Kidney capillary endothelial cell (primary cell): ENCODE measurements around the gene SLC35F3.

Source experiments
- DNase-seq: peaks from one replicate; pipeline ENCODE4 v3.0.0-alpha.2; 2018; ENCODE audit warnings: low spot score

SLC35F3 gene

DNA sequence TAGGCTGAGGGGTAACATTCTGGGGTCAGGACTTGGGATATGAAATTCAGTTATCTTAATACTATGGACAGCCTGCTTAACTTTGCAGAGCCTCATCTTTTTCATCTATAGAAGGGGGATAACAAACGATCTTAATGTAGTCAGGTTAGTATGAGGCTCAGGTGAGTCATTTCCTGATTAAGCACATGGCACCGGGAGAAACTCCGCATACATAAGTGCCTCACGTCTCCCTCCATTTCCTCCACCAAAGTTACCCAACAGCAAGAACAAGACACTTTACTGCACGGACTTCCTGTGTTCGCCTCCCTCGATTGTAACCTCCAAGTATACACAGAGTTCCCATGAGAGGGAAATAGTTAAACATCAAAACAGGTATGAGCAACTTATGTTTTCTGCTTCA lies 356.1 kb downstream of the SLC35F3 start:
- peak; percentile 49 for DNase-seq

DNA sequence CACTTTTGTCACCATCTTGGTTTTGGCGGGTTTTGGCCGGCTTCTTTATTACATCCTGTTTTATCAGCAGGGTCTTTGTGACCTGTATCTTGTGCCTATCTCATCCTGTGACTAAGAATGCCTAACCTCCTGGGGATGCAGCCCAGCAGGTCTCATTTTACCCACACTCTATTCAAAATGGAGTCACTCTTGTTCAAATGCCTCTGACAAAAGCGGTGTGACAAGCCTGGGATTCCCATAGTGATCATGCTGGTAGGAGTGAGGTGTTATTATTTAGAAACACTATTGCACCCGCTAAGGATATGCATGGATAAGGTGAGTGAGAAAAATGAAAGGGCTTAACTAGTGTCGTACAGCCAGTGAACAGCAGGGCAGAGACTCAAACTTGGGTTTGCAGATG lies 357.1 kb downstream of the SLC35F3 start:
- no peak for DNase-seq

DNA sequence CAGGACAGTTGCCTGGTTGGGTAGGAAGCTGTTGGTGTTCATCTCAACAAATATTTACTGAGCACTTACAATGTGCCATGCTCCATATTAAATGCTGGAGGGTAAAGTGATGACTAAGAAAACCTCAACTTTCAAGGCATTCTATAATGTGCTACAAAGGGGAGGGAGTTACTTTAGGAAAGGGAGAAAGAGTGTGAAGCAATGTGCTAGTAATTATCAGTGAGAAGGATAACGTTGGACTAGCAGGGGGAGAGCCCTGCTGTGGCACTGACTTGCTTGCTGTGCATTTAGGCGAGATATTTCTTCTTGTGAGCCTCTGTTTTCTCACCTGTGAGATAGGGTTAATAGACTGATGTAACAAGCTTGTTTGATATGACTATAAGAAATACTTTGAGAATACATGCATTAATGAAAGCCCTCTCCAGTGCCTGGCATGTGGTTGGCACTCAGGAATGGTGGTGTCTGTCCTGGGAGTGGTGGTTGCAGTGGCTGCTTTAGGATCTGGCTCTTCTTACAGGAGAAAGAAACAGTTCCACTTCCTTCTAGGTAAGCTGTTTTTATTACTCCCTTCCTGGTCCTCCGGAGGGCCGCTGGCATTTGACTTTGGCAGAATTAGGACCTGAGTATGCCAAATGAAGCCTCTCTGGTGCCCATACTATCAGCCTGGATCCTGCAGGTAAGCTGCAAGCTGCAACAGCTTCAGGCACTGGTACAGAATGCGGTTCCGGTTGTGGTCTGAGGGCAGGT lies 357.7 kb downstream of the SLC35F3 start:
- DNase-seq: no peak

DNA sequence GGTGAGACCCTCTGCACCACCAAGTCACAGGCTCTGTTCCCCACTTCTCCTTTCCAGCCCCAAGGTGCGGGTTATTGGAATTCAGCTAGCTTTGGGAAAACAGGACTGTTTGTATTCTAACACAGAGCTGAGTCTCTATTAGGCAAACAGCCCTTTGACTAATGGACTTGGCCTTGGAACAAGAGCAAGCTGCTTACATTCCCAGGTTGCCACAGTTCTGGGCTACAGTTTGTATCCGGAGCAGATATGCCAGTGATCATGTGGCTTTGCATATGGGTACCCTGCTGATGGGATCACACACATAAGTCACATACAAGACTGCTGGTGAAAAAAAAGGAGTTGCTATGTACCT lies 358.3 kb downstream of the SLC35F3 start:
- no peak for DNase-seq

DNA sequence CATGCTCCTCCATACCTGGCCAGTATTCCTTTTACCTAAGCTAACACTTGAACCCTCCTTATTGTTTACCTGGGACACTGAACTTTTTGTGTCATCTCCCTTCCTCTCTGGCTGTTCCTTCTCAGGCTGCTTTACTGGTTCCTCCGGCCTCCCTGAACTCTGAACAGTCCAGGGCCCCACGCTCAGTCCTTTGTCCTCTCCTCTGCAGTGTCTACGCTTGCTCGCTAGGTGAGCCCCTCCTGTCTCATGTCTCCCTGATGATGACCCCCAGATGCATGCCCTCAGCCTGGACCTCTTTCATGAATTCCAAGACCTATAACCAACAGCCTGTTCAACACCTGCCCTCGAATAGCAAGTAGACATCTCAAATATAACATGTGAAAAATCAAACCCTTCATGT lies 360.4 kb downstream of the SLC35F3 start:
- DNase-seq: no peak

DNA sequence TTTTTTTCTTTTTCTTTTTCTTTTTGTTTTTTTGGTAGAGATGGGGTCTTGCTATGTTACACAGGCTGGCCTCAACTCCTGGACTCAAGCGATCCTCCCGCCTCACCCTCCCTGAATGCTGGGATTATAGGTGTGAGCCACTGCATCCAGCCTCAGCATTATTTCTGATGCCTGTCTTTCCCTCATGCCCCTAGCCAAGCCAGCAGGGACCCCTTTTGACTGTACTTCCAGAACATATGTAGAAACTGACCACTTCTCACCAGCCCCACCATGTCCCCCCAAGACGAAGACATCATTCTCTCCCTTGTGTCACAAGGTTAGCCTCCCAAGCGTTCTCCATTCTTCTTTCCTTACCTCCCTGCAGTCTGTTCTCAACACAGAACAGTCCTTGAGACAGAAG lies 360.8 kb downstream of the SLC35F3 start:
- no peak for DNase-seq

DNA sequence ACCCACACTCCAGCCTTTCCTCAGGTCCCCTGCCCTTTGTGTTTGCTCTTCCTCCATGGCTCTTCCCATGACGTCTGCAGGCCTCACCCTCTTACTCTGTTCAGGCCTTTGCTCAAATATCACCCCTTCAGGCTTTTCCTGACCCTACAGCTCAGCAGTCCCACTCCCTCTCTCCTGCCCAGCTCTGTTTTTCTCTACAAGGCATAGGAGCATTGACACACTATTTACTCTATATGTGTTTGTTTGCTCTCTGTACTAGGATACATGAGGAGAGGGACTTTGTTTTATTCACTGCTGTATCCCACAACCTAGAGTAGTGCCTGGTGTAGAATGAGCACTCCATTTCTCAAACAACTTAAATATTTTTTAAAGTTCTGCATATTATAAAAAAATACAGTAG lies 361.4 kb downstream of the SLC35F3 start:
- DNase-seq: no peak

DNA sequence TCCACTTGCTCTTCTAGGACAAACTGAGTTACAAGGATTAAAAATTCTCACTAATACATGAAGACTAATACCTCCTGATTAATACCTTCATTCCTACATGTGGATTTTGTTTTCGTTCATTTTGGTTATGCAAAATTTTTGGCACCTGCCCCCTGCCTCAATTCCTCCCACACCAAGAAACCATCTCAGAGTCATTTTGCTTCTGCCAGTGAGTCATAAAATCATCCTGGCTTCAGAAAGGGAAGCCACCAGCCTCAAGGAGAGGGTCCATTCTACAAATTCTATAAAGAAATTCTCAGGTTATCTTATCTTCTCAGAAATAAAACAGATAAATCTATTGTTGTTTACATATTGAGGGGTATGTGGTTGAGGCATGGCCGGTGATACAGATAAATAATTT lies 365.6 kb downstream of the SLC35F3 start:
- DNase-seq: no peak

DNA sequence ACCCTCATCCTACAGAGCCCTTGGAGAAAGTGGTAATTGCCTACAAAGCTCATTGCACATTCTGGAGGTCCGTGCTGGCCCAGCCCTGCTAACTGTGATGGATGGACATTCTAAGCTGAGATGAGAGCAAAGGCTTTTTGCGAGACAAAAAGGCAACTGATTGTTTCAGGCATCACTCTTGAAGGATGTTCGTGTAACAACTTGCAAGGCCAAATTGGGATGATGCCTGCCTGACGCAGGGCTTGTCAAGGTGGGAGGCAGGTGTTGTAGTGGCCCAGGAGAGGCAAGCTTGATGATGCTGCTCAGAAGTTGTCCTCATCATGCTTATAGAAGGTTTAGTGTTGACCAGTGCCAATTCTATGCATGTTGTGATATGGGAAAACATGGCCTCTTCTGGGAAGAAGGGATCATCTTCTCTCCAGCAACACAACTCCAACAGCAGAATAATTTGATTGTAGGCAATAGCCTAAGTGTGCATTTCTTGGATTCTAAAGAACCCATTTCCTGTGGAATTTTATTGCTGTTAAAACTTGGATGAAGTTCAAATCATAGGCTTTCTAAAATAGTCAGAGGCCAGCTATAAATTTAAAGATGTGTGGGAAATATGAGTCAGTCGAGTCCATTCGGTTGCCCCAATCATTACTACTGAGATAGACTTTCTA lies 366.2 kb downstream of the SLC35F3 start:
- DNase-seq: no peak

DNA sequence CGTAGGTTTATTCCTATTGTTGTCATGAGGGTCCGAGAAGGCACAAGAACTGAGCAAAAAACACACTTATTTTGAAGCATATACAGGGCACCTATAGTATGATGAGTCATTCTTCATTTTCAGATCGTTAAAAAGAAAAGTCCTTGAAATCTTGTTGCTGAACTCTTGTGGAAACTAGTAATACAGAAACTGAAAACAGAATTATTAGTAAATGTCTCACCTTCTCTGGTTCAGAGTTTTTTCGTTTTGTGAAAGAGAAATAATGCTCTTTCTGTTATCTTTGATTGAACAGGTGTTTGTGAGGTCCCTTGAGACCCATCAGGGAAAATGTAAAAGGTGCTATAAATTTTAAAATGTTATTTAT lies 366.7 kb downstream of the SLC35F3 start:
- DNase-seq: no peak

DNA sequence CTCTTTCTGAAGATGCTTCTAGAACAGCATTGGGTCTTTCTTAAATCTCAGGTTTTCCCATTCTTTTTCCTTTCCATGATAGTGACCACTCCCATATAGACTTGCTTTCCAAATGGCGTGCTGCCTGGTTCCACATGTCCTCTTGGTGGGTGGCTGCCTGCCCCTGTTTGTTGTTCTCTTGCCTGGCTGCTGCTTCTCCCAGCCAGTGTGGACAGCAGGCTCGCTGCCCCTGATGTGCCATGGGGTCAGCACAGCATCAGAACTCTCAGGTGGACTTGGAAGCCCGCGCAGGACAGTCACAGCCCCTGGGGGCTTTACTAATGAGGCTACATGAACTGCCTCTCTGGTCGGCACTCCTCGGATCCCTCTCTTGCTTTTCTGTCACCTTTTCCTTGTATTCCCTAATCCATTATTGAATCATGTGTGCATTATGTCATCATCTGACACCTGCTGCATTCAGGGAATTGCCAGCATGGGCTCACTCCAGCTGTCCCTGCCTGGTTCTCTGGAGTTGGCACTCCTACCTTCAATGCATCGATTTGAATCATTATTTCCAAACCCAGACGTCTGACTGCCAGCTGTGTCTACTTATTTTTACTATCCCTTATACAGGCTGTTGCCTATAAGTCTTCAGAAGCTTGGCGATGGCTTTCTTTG lies 368.3 kb downstream of the SLC35F3 start:
- DNase-seq: no peak

DNA sequence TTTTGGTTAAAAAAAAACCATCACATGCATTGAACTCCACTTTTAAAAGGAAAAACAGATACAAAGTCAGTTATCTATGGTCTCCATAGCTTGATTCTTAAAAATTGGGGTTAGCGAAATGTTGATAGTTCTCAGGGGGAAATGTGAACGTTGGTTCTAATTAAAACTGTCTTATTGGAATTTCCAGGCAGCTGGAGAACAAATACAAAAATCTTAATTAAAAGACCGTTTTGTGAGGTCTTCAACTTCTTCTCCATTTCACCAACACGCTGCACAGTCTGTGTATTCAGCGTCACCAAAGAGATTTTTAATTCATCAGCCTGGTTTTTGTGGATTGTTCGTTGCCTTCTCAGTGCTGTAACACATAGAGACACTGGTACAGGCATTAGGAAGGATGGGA lies 369.5 kb downstream of the SLC35F3 start:
- DNase-seq: no peak

DNA sequence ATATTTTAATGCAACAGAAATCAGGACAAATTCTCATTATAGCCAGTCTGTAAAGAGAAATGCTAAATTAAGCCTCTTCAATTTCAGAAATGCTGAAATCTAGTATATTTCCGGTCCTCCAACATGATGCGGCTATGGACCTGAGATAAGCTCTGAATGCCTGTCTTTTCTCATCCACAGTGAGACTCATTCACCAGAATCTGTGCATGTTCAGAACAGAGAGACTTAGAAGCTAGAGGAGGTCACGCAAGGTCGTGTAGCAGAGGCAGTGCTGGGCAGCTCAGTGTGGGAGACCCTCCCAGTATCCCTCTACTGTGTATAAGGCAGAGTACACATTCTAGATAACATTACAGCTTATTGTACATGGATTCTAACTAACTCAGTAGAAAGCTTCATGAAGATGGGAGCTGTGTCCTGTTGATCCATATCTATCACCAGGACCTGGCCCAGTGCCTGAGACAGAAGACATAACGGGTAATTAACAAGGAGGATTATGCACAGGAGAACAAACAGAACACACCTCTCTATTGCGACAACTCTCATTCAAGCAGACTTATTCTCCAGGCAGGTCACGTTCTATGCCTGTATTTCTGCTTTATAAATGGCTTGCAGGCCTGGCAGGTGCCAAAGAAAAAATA lies 371.8 kb downstream of the SLC35F3 start:
- DNase-seq: no peak

DNA sequence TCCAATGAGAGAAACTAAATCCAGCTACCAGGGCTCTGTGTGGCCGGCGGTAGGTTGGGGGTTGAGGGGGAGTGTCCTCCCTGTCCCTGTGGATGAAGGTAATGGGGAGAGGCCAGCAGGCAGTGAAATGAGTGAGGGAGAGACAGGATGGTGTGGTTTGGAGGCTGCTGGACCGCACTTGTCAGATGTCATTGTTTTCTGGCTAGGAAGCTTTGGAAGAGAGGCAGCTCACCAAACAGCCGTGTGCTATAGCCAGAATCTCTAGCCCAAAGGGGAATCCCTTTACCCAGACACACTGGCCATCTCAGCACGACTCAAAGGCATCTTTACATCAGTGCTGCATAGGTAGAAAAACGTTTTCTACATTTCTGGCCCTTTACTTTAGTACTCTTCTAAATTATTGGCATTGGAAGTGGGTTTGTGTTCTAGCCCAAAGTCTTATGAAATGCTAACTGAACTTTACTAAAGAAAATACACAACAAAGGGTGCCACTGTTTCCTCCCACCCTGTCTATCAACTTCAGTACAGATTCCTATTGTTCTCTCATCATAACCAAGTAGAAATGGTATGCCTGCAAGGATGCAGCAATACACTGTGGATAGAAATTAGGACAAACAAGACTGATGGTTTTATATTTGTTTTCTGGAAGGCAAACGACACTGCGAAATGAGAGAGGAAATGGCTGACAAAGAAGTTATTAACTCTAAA lies 372.8 kb downstream of the SLC35F3 start:
- DNase-seq: no peak

DNA sequence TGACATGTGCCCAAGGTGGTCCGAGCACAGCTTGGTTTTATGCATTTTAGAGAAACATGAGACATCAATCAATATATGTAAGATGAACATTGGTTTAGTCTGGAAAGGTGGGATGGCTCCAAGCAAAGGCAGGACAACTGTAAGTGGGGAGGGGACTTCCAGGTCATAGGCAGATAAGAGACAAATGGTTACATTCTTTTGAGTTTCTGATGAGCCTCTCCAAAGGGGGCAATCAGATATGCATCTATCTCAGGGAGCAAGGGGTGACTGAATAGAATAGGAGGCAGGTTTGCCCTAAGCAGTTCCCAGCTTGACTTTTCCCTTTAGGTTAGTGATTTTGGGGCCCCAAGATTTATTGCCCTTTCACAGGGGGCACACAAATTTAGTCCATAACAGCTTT lies 374.5 kb downstream of the SLC35F3 start:
- no peak for DNase-seq

DNA sequence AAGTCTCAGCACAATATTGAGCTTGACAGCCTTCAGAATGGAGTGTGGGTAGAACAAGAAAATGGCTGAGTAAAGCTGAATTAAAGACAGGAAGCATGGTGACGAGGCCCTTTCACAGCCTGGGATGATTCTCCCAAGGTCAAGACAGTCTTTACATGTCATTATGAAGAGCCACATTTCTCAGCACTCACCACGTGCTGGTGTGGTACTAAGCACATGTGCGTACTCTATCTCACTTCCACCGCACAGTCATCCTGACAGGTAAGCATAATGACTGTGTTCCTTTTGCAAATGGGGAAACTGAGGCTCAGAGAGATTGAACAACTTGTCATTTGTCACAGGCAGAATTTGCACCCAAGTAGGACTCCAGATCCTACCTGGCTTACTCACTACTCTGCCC lies 376.0 kb downstream of the SLC35F3 start:
- no peak for DNase-seq

DNA sequence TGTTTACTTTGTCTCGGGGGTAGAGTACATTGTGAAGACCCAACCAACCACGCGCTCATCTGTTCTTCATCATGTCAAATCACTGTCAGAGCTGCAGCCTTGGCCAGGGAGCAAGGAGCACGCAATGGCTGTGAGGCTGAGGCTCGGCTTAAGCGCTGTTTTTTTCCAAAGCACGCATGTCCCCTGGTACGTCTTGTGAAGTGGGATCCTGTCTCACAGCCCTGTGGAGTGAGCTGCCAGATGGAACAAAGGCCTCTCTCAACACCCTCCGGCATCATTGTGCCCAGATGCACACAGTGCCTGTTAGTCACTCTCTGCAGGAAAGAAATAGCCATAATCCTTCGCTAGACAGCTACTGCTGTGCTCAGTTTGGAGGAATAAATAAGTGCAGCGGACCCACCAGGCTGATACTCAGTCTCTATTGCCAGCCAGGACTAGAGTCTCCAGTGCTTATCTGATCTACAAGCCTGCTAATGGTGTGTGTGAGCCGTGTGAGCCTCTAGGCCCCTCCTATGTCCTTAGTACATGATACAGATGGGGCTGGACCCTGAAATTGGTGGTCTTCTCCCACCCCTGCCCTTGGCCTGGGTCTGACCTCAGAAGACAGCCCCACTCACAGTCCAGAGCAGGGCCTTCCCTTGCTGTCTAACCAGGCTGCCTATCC lies 377.5 kb downstream of the SLC35F3 start:
- no peak for DNase-seq

DNA sequence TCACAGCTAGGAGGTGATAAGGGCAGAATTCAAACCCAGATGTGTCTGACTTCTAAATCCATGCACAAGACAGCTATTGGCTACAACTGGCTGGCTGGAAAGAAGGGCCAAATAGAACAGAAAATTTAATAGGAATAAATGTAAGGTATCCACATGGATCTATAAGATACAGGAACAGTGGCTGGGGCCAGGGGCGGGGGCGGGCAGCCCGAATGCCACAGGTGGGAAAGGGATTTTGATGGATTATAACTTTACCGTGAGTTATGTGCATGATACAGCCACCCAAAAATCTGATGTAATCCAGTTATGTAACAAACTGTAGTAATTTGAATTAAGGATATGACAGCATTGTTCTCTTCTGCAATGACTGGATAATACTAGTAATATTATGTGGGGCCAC lies 381.7 kb downstream of the SLC35F3 start:
- no peak for DNase-seq

DNA sequence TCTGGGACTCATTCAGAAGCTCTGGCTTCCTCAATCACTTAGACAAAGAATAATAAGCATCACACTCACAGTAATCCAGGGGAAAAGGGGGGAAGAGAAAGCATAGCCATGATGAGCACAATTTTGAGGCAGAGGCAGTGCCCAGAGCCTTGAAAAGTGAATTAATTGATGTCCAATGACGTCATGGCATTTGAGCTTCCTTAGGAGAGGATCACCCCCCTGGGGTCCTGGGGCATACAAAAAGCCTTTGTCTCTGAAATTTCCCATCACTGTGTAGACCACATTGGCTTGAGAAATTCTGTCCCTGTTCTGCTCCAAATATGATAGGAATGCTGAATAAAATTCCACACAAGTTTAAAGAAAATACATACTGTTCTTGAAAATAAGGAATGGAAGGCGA lies 384.5 kb downstream of the SLC35F3 start:
- no peak for DNase-seq

DNA sequence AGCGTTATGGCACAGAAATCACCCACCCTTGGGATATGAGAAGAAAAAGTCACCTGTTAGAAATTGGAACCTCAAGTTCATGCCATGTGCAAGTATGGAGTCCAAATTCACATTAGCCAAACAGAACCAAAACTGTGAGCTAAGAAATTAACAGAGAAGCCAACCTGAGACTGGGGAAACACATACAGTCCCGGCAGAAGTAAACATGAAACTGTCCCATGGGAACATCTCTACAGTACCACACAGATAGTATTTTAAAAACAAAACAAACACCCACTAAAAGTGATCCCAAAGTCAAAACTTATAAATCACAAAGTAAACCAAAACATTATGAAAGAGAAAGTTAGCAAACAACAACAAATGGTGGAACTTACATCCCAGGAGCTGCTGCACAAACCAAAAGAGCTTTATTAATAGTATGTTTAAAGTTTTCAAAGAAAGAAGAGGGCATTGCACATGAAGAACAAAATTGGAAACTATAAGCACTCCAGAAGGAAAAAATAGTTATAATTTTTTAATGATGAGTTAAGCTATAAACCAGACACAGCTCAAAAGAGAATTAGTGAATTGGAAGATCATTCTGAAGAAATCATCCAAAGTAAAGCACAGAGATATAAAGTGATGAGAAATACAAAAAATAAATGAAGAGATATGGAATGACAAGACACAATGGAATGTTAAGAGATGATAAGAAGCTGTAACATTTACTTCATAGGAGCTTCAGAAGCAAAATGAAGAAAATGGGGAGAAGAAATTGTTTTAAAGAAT lies 385.2 kb downstream of the SLC35F3 start:
- no peak for DNase-seq

DNA sequence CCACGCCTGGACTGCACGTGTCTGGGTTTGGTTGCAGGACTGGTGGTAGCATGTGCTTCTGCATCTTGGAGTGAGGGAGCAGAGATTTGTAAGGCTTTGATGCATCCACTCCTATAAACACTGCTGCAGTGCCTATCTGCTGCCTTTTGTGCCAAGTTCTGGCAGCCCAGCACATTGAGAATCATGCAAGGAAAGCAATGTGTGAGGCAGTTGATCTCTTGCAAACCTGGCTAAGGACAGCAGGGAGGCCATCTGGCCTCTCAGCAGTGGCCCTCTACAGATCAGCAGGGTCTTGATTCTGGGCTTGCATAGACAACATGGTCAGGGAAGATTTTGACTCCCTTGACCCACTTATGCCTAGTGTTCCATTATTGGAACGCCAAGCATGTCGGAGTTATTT lies 387.5 kb downstream of the SLC35F3 start:
- no peak for DNase-seq
